HG02973 (cell line): Measurements from ENCODE around the gene FAM114A1.

ENCODE experiments used
- ATAC-seq: cut with Tn5 transposase; IDR thresholded peaks from one replicate; pipeline ENCODE4 v1.9.1; 2021; ENCODE audit warnings: moderate library complexity; ENCODE audit not compliant: unreplicated experiment

The FAM114A1 gene

DNA sequence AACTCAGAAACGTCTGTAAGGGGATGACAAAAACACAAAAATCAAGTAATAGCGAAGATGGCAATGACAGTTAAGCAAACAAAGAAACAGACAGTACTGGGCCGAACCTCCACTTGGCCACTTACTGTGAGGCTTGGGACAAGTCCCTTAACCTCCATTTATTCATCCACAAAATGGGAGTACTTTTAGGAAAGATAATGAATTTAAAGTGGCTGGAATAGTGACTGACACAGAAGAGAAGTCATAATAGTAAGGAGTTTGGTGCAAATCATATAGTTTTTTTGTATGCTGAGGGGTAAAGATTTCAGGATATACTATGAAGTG lies 9.5 kb upstream of the FAM114A1 start:
- ATAC-seq: no peak

DNA sequence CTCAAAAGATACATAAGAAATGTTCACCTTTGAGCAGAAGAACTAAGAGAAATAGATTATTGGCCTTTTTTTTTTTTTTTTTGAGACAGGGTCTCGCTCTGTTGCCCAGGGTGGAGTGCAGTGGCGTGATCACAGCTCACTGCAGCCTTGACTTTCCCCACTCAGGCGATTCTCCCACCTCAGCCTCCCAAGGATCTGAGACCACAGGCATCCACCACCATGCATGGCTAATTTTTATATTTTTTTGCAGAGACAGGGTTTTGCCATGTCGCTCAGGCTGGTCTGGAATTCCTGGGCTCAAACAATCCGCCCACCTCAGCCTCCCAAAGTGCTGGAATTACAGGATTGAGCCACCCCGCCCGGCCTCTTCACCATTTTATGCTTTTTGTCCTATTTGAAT lies 8.1 kb upstream of the FAM114A1 start:
- no peak for ATAC-seq

DNA sequence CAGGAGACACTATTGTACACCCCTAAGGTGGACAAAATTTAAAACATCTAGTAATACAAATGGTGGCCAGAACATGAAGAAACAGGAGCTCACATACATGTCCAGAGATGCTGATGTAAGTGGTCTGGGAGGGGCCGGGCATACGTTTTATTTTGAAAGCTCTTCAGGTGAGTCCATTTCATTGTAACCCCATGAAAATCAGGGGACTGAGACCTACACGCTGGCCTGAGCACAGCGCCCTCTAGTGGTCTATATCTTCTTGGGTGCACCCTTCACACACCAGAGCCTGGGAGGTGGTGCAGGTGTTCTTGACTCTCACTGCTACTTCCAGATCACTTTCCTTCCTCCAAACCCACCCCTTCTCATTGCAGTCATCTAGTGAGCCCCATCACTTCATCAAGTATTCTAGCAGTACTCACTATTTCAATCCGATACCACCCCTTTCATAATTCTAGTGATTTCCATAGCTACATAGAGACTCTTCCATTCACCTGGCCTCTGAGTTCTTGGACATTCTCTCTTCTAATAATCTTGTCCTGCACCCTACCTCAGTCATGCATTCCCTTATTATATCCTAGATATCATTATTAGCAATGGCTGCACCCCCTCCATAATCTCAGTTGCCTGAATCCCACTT lies 6.7 kb upstream of the FAM114A1 start:
- ATAC-seq: no peak

- ATAC-seq: no peak
These were observed 5.8 kb upstream of the FAM114A1 start for GRCh38 chr4:38861791-38862190.

GRCh38 chr4:38865445-38865844 lies 2.2 kb upstream of the FAM114A1 start:
- ATAC-seq: no peak

- peak; percentile 25 for ATAC-seq
These were observed 581 bp upstream of the FAM114A1 start for GRCh38 chr4:38866973-38867477.

GRCh38 chr4:38868059-38868960 lies 704 bp downstream of the FAM114A1 start:
- no peak for ATAC-seq

DNA sequence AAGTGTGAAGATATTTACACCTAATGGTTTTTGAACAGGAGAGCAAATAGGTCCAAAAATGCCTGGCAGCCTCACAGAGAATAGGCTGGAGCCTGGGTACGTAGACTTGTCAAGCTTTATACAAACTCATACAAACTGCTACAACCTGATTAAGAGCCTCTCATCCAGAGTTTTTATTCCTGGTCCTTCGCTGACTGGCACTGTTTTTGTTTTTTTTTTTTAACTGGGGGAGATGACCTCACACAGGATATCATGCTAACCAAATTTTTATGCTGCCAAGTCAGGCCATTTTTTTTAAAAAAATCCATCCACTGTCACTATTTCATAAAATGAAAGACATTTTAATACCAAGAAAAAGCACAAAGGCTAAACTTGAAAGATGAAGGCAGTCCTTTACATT lies 1.9 kb downstream of the FAM114A1 start:
- no peak for ATAC-seq

DNA sequence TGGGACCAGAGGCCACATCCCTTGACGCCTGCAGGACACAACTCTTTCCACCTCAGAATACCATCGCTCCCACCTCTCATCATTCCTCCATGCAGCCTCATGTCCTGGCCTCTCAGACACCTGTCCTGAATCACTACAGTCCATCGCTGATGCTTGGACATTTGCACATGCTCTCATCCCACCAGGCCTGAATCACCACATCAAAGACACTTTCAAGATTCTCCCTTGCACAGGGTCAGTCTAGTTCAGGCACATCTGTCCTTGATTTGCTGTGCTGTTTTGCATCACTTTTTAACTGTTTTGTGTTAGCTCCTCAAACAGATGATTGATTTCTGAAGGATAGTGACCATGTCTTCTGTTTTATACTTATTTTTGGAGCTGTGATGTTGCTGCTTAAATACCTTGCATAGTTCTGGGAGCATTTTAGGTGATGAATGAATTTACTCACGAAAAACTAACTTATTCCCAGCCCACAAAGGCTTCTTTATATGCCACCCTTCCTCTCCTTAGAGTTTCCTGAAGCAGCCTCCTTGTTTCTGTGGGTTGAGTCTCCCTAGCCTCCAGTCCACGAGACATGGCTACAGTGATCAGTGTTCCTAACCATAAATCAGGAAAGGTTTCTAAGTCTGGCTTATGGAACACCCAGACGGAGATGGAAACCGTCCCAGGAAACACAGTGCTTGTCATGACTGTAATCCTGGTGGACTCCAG lies 2.6 kb downstream of the FAM114A1 start:
- ATAC-seq: no peak

- ATAC-seq: no peak
These were observed 4.0 kb downstream of the FAM114A1 start for GRCh38 chr4:38871593-38871992.

- ATAC-seq: no peak
These were observed 5.0 kb downstream of the FAM114A1 start for GRCh38 chr4:38872620-38873019.

GRCh38 chr4:38873290-38873944 lies 5.8 kb downstream of the FAM114A1 start:
- no peak for ATAC-seq

DNA sequence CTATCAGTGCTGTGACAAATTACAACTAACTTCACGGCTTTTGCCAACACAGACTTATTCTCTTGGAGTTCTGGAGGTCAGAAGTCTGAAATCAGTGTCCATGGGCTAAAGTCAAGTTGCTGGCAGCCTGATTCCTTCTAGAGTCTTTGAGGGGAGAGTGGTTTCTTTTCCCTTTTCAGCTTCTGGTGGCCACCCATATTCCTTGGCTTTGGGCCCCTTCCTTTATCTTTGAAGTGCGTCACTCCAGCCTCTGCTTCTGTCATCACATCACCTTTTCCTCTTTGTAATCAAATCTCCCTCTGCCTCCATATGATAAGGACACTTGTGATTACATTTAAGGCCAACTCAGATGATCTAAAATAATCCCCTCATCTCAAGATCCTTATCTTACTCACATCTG lies 9.0 kb downstream of the FAM114A1 start:
- no peak for ATAC-seq

DNA sequence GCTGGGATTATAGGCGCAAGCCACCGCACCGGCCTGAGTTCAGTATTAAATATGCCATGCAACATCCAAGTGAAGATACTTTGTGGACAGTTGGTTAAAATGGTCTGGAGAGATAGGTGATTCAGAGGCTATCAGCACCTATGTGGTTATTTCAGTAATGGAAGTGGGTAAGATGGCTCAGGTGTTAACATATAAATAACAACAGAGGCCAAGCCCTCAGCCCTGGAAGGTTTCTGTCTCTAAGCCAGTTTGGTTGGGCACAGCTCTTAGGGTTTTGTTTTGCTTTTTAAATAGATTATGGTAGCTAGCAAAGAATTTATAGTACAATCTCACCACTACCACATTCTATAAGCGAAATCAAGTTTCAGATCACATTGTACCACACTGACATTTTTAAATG lies 16.6 kb downstream of the FAM114A1 start:
- ATAC-seq: no peak

DNA sequence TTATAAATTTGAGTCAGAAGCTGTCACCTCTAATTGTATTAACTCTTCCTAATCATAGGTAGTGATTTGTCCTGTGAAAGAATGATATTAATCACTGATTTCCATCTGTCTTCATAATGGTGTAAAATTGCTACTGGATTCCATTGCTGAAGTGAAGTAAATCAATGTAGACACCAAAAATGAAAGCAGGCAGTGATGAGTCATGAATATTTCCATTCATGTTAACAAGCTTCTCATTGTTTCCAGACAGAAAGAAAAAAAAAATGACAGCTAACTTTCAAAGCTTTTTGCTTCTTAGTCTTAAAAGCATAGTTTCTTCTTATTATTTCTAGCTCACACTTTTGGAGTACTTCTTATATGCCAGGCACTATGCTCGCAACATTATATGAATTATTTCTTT lies 21.5 kb downstream of the FAM114A1 start:
- no peak for ATAC-seq

DNA sequence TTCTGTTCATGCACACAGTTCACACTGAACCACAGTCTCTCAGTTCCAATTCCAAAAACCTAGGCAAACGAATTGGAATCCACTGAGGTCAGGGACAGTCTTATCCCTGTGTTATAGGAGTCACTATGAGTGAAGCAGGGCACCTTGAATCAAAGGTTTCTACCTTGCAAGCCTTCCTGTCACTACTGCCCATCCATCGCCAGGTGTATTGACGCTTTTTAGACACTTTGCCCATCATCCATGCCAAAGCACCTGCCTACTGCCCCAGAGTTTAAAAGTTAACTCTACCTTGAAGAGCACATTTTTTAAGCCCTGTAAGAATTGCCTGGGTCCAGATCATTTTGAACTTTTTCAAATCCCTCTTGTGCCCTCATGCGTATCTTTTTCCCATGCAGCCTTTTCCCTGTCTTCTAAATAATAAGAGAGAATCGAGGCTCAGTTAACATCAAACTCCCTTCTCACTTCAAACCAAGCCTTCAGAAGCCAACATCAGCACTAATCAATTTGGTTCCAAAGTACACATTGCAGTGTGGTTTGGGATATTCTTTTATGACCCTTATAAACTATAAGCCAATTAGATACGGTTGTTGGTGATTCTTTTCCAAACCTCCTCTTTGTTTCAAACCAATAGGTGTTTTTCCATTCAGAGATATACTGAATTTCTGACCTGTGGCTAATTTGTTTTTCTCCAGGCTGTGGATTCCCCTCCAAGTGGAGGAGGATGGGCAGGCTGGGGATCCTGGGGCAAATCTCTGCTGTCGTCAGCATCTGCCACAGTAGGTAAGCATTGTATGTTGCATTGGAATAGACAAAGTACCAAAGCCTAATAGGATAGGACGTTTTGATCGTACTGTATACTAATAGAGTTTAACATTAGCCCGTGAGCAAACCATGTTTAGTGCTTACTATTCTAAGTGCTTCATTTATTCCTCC lies 23.7 kb downstream of the FAM114A1 start:
- ATAC-seq: no peak

DNA sequence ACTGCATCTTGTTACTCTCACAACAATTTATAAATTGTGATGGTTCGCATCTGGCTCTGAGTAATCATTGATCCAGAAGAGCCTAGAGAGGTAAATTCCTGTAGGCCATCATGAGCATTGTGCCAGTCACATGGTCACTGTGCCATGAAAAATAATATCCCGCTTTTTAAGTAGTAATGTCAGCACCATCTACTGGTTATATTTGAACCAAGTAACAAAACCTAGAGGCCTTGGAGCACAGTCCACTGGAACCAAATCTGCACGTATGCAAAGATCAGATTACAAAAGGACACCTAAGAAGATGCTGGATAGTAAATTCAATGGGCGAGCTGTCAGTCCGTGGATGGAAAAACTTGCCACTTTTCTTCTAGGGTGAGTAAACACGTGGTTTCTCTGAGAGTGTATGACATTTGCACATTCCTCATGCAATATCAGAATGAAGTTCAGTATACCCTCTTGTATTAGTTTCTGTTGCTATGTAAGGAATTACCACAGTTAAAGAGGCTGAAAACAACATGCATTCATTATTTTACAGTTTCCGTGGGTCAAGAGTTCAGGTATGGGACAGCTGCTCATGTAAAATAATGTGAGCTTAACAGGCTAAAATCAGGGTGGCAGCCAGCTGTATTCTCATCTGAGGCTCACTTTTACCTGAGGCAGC lies 26.8 kb downstream of the FAM114A1 start:
- ATAC-seq: no peak

- no peak for ATAC-seq
These were observed 29.3 kb downstream of the FAM114A1 start for GRCh38 chr4:38896940-38897339.

DNA sequence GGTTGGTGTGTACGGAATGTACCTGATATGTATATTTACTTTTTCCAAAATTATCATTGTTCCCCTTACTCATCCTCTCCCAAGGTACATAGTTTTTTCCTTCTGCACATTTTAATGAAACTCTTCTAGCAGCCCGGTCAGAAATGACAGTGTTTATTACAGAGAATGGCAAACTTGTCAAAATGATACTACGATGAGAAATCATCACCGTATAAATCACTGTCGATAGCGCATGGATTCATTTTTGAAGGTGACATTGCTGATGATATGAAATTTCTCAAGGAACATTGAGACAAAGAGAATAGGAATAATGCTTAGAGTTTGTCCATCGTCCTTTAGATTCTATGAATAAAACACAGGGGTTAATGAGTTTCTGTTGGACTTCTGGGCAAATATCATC lies 30.6 kb downstream of the FAM114A1 start:
- no peak for ATAC-seq

- no peak for ATAC-seq
These were observed 34.6 kb downstream of the FAM114A1 start for GRCh38 chr4:38902221-38902620.
